Skeletal muscle satellite cell (primary cell): ENCODE data around the gene EPS15.
"Not testable (repeated sequence)": the region's sequence is repeated elsewhere in the genome, so short reads cannot be mapped to it uniquely, and the experiment has no call there.

Source experiments
- H3K27me3 ChIP-seq: 2 replicates; pipeline ENCODE4 v1.7.0; 2013; ENCODE audit warnings: low read length; ENCODE audit not compliant: control insufficient read depth, insufficient read depth
- H3K36me3 ChIP-seq: 2 replicates; pipeline ENCODE4 v1.7.0; 2013; ENCODE audit warnings: mild to moderate bottlenecking, control low read depth, low read length; ENCODE audit not compliant: insufficient read depth
- H3K4me1 ChIP-seq: 2 replicates; pipeline ENCODE4 v1.7.0; 2013; ENCODE audit warnings: low read length; ENCODE audit not compliant: control insufficient read depth, insufficient read depth
- H3K4me2 ChIP-seq: 2 replicates; pipeline ENCODE4 v1.7.0; 2013; ENCODE audit warnings: mild to moderate bottlenecking, low read length
- H3K4me3 ChIP-seq: 2 replicates; pipeline ENCODE4 v1.7.0; 2013; ENCODE audit warnings: low read length
- H3K9ac ChIP-seq: 2 replicates; pipeline ENCODE4 v1.7.0; 2013; ENCODE audit warnings: mild to moderate bottlenecking, low read depth, low read length, moderate library complexity
- H3K9me3 ChIP-seq: replicated peaks from 2 replicates; pipeline ENCODE4 v1.7.0; 2013; ENCODE audit warnings: mild to moderate bottlenecking, control low read depth, low read length

EPS15 gene

DNA sequence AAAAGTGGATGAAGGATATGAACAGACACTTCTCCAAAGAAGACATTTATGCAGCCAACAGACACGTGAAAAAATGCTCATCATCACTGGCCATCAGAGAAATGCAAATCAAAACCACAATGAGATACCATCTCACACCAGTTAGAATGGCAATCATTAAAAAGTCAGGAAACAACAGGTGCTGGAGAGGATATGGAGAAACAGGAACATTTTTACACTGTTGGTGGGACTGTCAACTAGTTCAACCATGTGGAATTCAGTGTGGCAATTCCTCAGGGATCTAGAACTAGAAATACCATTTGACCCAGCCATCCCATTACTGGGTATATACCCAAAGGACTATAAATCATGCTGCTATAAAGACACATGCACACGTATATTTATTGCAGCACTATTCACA, 128.4 kb downstream of the EPS15 start:
- not testable (repeated sequence) for H3K9me3 ChIP-seq, H3K36me3 ChIP-seq, H3K4me2 ChIP-seq, H3K9ac ChIP-seq, H3K27me3 ChIP-seq, H3K4me3 ChIP-seq, H3K4me1 ChIP-seq

DNA sequence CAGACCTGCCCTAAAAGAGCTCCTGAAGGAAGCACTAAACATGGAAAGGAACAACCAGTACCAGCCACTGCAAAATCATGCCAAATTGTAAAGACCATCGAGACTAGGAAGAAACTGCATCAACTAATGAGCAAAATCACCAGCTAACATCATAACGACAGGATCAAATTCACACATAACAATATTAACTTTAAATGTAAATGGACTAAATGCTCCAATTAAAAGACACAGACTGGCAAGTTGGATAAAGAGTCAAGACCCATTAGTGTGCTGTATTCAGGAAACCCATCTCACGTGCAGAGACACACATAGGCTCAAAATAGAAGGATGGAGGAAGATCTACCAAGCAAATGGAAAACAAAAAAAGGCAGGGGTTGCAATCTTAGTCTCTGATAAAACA, 131.8 kb downstream of the EPS15 start:
- H3K4me2 ChIP-seq, H3K36me3 ChIP-seq, H3K4me3 ChIP-seq, H3K9me3 ChIP-seq, H3K27me3 ChIP-seq, H3K9ac ChIP-seq, H3K4me1 ChIP-seq: not testable (repeated sequence)

DNA sequence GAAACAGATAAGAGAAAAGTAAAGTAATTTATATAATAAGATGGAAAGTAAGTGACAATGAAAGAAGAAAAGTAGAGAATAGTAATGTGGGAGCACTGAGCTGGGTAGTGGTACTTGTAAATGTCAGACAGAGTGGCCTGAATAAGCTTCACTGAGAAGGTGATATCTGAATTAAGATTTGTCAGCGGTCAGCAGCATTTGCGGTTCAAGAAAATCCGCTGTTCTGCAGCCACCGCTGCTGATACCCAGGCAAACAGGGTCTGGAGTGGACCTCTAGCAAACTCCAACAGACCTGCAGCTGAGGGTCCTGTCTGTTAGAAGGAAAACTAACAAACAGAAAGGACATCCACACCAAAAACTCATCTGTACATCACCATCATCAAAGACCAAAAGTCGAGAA, 132.8 kb downstream of the EPS15 start:
- H3K36me3 ChIP-seq, H3K4me1 ChIP-seq, H3K9ac ChIP-seq, H3K27me3 ChIP-seq, H3K4me2 ChIP-seq, H3K9me3 ChIP-seq, H3K4me3 ChIP-seq: not testable (repeated sequence)

DNA sequence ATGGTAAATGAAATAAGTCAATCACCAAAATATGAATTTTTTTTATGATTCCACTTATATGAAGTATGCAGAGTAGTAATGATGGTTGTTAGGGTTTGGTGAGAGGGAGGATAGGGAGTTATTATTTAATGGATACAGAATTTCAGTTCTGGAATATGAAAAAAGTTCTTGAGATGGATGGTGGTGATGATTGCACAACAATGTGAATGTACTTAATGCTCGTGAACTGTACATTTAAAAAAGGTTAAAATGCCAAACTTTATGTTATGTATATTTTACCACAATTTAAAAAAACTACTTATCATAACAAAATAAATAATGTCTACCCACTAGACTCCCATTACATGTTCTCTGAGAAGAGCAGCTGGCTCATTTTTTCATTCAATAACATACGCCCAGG, 133.3 kb downstream of the EPS15 start:
- H3K9me3 ChIP-seq, result no peaks in the 10 kb centered on the region
- H3K4me2 ChIP-seq, result no peak overlapping the region
- peaks cover 7% of the 10 kb centered on the region for H3K36me3 ChIP-seq
- no peaks in the 10 kb centered on the region for H3K4me1 ChIP-seq
- H3K9ac ChIP-seq, result no peak overlapping the region
- no peaks in the 10 kb centered on the region for H3K27me3 ChIP-seq
- H3K4me3 ChIP-seq, result no peak overlapping the region

- H3K36me3 ChIP-seq, result peaks cover 7% of the 10 kb centered on the region
- no peaks in the 10 kb centered on the region for H3K4me1 ChIP-seq
Measured at GRCh38 chr1:51381964-51382363, 137.1 kb downstream of the EPS15 start.

DNA sequence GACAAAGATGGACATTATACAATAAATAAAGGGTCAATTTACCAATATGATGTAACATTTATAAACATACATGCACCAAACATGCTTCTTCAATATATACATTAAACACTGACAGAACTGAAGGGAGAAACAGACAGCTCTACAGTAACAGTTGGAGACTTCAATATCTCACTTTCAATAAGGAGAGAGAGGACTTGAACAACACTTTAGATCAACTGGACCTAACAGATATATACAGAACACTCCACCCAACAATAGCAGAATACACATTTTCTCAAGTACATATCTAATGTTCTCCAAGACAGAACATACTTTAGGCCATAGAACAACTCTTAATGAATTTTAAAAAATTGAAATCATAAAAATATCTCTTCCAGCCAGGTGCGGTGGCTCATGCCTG, 138.1 kb downstream of the EPS15 start:
- Histone ChIP-seq H3K4me1 (no peaks in the 10 kb centered on the region), H3K36me3 (peaks cover 7% of the 10 kb centered on the region), H3K9me3 (no peaks in the 10 kb centered on the region), H3K4me2 (no peak overlapping the region), H3K27me3 (no peaks in the 10 kb centered on the region), H3K9ac (no peak overlapping the region), H3K4me3 (no peak overlapping the region)

More at GRCh38 chr1:51381964-51382363, 137.1 kb downstream of the EPS15 start:
- no peaks in the 10 kb centered on the region for H3K27me3 ChIP-seq
- no peak overlapping the region for H3K9ac ChIP-seq
- H3K4me2 ChIP-seq, result no peak overlapping the region
- H3K9me3 ChIP-seq, result no peaks in the 10 kb centered on the region
- H3K4me3 ChIP-seq, result no peak overlapping the region

DNA sequence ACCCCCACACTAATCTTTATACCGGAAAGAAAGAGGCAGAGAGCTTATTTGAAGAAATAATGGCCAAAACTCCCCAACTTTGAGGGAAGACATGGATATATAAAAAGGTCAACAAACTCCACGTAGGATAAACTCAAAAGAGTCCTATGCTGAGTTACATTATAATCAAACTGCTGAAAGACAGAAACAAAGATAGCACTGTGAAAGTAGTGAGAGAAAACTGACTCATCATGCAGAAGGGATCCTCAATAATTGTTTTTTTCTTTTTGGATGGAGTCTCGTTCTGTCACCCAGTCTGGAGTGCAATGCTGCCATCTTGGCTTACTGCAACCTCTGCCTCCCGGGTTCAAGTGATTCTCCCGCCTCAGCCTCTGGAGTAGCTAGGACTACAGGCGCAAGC, 140.2 kb downstream of the EPS15 start:
- Histone ChIP-seq H3K9me3 (no peaks in the 10 kb centered on the region), H3K4me2 (no peak overlapping the region), H3K4me1 (no peaks in the 10 kb centered on the region), H3K36me3 (no peaks in the 10 kb centered on the region), H3K9ac (no peak overlapping the region), H3K27me3 (no peaks in the 10 kb centered on the region), H3K4me3 (no peak overlapping the region)

DNA sequence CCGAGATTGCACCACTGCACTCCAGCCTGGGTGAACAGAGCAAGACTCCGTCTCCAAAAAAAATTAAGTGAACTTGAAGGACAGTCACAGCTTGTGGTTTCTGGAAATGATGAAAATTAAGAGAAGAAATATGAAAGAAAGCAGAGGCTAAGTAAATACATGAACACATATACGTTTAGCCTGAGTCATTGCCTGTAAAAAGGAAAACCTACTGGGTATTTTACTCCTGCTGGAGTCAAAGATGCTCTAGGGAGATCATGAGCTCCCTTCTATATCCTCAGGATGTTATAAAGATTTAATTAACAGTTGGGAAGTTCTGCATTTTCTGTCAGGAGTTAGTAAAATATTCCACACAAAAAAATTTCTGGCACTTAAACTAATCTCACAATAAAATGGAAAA, 145.2 kb downstream of the EPS15 start:
- Histone ChIP-seq H3K9ac (no peak overlapping the region), H3K4me3 (no peak overlapping the region), H3K4me1 (no peaks in the 10 kb centered on the region), H3K36me3 (peaks cover 5% of the 10 kb centered on the region), H3K27me3 (no peaks in the 10 kb centered on the region), H3K4me2 (no peak overlapping the region), H3K9me3 (no peaks in the 10 kb centered on the region)

GRCh38 chr1:51372561-51372960, 146.5 kb downstream of the EPS15 start:
- H3K36me3 ChIP-seq, result peaks cover 5% of the 10 kb centered on the region
- no peak overlapping the region for H3K9ac ChIP-seq
- H3K9me3 ChIP-seq, result no peaks in the 10 kb centered on the region
- no peaks in the 10 kb centered on the region for H3K4me1 ChIP-seq
- H3K4me3 ChIP-seq, result no peak overlapping the region
- no peaks in the 10 kb centered on the region for H3K27me3 ChIP-seq
- H3K4me2 ChIP-seq, result no peak overlapping the region

DNA sequence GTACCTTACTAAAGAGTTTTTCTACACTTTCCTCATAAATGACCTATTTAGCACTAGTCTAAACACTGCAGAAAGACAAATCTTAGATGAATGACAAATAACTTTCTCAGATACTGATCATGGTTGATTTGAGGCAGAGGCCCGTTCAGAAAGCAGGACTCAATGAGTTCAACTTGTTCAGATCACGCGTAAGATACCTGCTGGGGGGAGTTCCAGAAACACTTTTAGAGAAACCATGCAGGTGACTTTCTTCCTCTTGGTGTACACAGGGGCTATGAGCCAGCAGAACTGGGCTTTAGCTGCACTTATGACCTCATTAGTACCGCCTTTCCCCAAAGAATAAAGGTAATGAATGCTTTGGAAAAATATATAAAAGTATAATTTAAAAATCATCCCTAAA, 149.9 kb downstream of the EPS15 start:
- Histone ChIP-seq H3K36me3 (peaks cover 12% of the 10 kb centered on the region), H3K9me3 (no peaks in the 10 kb centered on the region), H3K9ac (no peak overlapping the region), H3K4me2 (no peak overlapping the region), H3K4me1 (no peaks in the 10 kb centered on the region), H3K4me3 (no peak overlapping the region), H3K27me3 (no peaks in the 10 kb centered on the region)

- H3K4me1 ChIP-seq, result no peaks in the 10 kb centered on the region
- H3K9ac ChIP-seq, result no peak overlapping the region
- H3K27me3 ChIP-seq, result no peaks in the 10 kb centered on the region
- no peak overlapping the region for H3K4me2 ChIP-seq
- H3K36me3 ChIP-seq, result peaks cover 19% of the 10 kb centered on the region
- H3K9me3 ChIP-seq, result no peaks in the 10 kb centered on the region
- H3K4me3 ChIP-seq, result no peak overlapping the region
Measured at GRCh38 chr1:51365774-51366173, 153.3 kb downstream of the EPS15 start.

- Histone ChIP-seq H3K4me3 (no peak overlapping the region), H3K36me3 (peaks cover 29% of the 10 kb centered on the region), H3K27me3 (no peaks in the 10 kb centered on the region), H3K4me1 (no peaks in the 10 kb centered on the region), H3K9me3 (no peaks in the 10 kb centered on the region), H3K9ac (no peak overlapping the region), H3K4me2 (no peak overlapping the region)
Measured at GRCh38 chr1:51359879-51360278, 159.2 kb downstream of the EPS15 start.

DNA sequence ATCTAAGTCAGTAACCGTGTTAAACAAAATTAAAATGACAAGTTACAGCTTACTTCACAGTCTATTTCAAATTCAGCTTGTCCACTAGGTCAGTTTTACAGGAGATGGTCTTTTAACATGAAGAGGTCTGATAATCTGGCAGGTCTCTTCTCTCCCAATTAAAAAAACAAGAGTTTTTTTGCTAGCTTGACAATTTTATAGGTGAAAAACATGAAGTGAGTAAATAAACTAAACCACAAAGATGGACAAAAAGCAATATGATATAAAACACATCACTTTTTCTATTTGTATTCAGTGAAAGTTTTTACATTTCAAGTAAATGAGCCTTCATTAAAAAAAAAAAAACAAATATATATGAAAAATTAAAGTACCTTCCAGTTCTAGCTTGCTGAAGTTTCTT, 163.7 kb downstream of the EPS15 start:
- H3K36me3 ChIP-seq, result peaks cover 15% of the 10 kb centered on the region
- no peaks in the 10 kb centered on the region for H3K27me3 ChIP-seq
- no peak overlapping the region for H3K9ac ChIP-seq
- H3K9me3 ChIP-seq, result no peaks in the 10 kb centered on the region
- H3K4me1 ChIP-seq, result no peaks in the 10 kb centered on the region
- H3K4me2 ChIP-seq, result no peak overlapping the region
- no peak overlapping the region for H3K4me3 ChIP-seq
